Fibroblast of villous mesenchyme (primary cell): ENCODE data around the gene SNX25. TPM values are rescaled to one million over a fixed set of nuclear protein-coding genes. Genes with fewer than 3 reads are reported as not detected.

Experiments used
- DNase-seq: peaks from one replicate; pipeline ENCODE4 v3.0.0-alpha.2; 2010; ENCODE audit warnings: low read depth
- H3K4me3 ChIP-seq: 2 replicates; pipeline ENCODE4 v1.5.1; 2011; ENCODE audit warnings: low read depth, mild to moderate bottlenecking, low read length
- total RNA-seq: library from RNA; depleted of rRNA; stranded (reverse); fragments of >200 nt; gene quantifications from 2 replicates; pipeline ENCODE4 v1.2.3, GENCODE V29; 2012
- TF ChIP-seq, protein P1 (sequence below): IDR thresholded peaks from 2 replicates; pipeline ENCODE4 v1.5.1; 2012; ENCODE audit warnings: low read depth, mild to moderate bottlenecking, low read length; ENCODE audit not compliant: insufficient read depth

The SNX25 gene
- total RNA-seq, 1 donor, result 47.1 TPM

DNA sequence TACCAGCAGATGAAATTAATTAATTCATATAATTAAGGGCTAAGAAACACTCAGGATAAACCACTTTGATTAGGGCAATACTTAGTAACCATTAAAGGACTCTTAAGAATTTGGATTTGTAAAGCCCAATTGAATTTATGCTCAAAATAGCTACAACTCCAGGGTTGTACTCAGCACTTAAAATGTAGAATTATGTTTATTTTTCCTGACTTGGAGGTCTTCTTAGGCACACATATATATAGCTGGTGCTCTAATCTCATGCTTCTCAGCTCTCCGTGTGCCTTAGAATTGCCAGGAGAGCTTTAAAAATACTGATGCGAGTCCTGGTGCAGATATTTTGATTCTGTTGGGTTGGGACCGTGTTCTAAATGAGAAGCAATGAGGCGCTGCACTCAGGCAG lies 77.6 kb downstream of the SNX25 start:
- TF ChIP-seq, protein P1, sequence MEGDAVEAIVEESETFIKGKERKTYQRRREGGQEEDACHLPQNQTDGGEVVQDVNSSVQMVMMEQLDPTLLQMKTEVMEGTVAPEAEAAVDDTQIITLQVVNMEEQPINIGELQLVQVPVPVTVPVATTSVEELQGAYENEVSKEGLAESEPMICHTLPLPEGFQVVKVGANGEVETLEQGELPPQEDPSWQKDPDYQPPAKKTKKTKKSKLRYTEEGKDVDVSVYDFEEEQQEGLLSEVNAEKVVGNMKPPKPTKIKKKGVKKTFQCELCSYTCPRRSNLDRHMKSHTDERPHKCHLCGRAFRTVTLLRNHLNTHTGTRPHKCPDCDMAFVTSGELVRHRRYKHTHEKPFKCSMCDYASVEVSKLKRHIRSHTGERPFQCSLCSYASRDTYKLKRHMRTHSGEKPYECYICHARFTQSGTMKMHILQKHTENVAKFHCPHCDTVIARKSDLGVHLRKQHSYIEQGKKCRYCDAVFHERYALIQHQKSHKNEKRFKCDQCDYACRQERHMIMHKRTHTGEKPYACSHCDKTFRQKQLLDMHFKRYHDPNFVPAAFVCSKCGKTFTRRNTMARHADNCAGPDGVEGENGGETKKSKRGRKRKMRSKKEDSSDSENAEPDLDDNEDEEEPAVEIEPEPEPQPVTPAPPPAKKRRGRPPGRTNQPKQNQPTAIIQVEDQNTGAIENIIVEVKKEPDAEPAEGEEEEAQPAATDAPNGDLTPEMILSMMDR, result no peak
- no peak overlapping the region for H3K4me3 ChIP-seq
- no peak for DNase-seq

DNA sequence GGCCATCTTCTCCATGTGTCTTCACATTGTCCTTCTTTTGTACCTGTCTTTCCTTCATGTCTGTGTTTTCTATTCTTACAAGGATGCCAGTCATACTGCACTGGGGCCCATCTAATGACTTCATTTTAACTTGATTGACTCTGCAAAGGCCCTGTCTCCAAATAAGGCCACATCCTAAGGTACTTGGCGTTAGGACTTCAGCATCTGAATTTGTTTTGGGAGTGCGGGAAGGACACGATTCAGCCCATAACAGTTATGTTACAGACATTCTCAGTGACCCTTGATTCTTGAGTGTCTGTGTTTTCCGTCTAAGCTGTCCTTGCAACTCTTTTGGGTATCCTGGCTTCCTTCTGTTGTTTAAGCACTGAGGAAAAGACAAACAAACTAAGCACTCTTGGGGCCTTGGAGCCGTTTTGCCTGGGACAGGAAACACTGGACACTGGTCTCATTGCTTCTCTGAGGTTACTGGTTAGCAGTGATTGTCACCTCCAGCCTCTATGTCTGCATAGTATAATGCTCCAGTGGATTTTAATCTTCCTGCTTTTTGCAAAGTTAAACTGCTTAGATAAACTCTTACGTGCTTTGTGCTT lies 80.7 kb downstream of the SNX25 start:
- TF ChIP-seq, protein P1, result no peak
- H3K4me3 ChIP-seq, result no peak overlapping the region
- no peak for DNase-seq

DNA sequence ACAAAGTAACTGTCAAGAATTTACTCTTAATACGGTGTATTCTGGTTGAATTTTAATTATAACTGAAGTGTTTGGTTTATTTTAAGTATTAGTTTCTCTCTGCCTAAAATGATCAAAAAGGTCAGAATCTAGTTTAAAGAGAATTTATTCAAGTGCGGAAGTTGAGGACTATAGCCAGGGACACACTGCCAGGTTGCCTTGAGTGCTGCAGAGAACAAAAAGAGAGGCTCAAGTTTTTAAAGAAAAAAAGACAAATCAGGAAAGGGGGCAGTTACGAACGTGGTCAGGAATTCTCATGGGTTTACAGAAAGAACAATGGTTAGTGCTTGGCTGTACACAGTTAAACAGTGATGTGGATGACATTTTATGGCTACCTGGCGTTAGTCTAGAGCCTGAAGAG lies 81.3 kb downstream of the SNX25 start:
- no peak overlapping the region for H3K4me3 ChIP-seq
- TF ChIP-seq, protein P1, result no peak
- no peak for DNase-seq

DNA sequence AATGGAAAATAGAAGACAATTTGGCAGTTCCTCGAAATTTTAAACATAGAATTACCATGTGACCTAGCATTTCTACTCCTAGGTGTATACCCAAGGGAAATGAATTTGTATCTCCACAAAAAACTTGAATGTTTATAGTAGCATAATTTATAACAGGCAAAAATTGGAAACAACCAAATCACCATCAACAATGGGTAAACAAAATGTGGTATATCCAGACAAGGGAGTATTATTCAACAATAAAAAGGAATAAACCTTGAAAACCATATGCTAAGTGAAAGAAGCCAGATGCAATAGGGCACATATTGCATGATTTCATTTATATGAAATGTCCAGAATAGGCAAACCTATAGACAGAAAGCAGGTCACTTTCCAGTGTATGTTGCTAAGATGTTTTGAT lies 83.8 kb downstream of the SNX25 start:
- DNase-seq, result no peak
- H3K4me3 ChIP-seq, result no peak overlapping the region
- TF ChIP-seq, protein P1, result no peak

DNA sequence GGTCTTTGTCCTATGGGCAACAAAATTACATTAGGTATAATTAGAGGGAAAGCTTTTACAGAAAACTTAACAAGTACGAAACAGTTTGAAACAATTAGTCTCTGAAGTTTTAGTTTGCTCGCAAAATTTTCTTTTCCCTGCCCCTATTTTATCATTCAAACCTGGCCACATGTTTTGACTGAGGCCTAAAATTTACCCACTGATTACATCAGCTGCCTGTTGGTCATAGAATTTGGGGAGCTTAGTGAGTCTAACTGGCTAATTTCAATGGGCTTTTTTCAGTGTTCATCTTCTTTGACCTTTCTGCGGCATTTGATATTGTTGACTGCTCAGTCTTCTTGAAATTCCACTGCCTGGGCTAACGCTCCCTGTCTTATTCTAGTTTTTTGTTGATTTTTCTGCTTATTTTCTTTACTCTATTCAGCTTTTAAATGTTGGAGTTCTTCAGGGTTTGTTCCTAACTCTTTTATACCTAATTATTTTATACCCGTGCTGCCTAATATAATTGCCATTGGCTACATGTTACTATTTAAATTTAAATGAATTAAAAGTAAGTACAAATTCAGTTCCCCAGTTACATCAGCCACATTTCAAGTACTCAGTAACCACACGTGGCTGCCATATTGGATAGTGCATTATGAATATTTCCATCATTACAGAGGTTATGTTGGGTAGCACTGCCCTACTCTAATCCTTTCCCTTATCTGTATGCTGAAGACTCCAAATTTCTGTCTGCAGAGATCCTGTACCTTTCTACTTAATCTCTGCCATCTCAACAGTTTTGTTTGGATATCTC lies 87.5 kb downstream of the SNX25 start:
- no peak overlapping the region for H3K4me3 ChIP-seq
- no peak for DNase-seq
- TF ChIP-seq, protein P1, result no peak

DNA sequence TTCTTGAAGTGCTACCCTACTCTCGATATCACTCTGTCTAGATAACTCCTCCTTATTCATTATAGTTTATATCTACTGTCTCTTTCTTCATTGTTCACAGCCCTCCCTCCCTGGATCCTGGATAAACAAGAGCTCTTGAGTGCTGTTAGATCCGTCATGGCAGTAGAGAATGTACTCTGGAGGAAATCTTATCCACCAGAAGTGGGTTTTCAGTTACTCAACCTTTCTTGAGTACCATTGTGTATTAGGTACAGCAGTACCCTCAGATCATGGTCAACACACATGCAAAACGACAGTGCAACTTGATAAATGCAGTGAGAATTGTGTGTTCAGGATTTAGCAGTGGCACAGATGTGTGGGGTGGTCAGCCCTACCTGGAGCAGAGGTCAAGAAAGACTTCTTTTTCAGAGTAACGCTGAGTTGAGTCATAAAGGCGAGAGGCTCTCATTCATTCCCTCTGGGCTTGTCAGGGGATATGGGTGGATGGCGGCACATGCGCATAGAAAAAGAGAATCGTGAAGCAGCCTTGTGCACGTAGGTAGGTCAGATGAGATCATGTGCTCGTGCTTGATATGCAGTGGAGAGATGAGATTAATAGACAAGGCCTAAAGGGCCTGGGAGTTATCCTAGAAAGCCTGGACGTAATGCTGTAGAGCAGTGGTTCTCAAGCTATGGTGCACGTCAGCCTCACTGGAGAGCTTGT lies 89.5 kb downstream of the SNX25 start:
- H3K4me3 ChIP-seq, result no peak overlapping the region
- TF ChIP-seq, protein P1, result no peak
- DNase-seq, result no peak
